ENCODE data around the gene MED15.

Gene MED15

GRCh38 chr22:20569059-20570058, 61.9 kb downstream of the MED15 start:
- Histone ChIP-seq H3K4me3 (replicated peaks; ENCODE audit: low read depth, low read length) (no peak overlapping the region), H3K36me3 (ENCODE audit: control insufficient read depth, insufficient read depth, low read length) (peaks cover 62% of the 10 kb centered on the region), H3K27me3 (replicated peaks; ENCODE audit: control insufficient read depth, insufficient read depth, low read length) (no peaks in the 10 kb centered on the region)
- no peak for TF ChIP-seq CTCF (IDR thresholded peaks at IDR 0.05; ENCODE audit: insufficient read depth, low read length, poor library complexity, severe bottlenecking)
- peak; percentile 63 for DNase-seq (ENCODE audit: extremely low read depth, insufficient read length)

GRCh38 chr22:20571078-20571503, 63.7 kb downstream of the MED15 start:
- H3K27me3 ChIP-seq (replicated peaks; ENCODE audit: control insufficient read depth, insufficient read depth, low read length) = no peaks in the 10 kb centered on the region
- no peak for DNase-seq (ENCODE audit: extremely low read depth, insufficient read length)
- TF ChIP-seq CTCF (IDR thresholded peaks at IDR 0.05; ENCODE audit: insufficient read depth, low read length, poor library complexity, severe bottlenecking) = no peak
- H3K36me3 ChIP-seq (ENCODE audit: control insufficient read depth, insufficient read depth, low read length) = peaks cover 60% of the 10 kb centered on the region
- no peak overlapping the region for H3K4me3 ChIP-seq (replicated peaks; ENCODE audit: low read depth, low read length)

GRCh38 chr22:20571531-20572007, 64.2 kb downstream of the MED15 start:
- Histone ChIP-seq H3K27me3 (replicated peaks; ENCODE audit: control insufficient read depth, insufficient read depth, low read length) (no peaks in the 10 kb centered on the region), H3K36me3 (ENCODE audit: control insufficient read depth, insufficient read depth, low read length) (peaks cover 59% of the 10 kb centered on the region), H3K4me3 (replicated peaks; ENCODE audit: low read depth, low read length) (no peak overlapping the region)
- TF ChIP-seq CTCF (IDR thresholded peaks at IDR 0.05; ENCODE audit: insufficient read depth, low read length, poor library complexity, severe bottlenecking) = peak; percentile 90
- DNase-seq (ENCODE audit: extremely low read depth, insufficient read length) = no peak

GRCh38 chr22:20572132-20572802, 64.9 kb downstream of the MED15 start:
- no peak overlapping the region for H3K4me3 ChIP-seq (replicated peaks; ENCODE audit: low read depth, low read length)
- no peaks in the 10 kb centered on the region for H3K27me3 ChIP-seq (replicated peaks; ENCODE audit: control insufficient read depth, insufficient read depth, low read length)
- peaks cover 56% of the 10 kb centered on the region for H3K36me3 ChIP-seq (ENCODE audit: control insufficient read depth, insufficient read depth, low read length)
- no peak for TF ChIP-seq CTCF (IDR thresholded peaks at IDR 0.05; ENCODE audit: insufficient read depth, low read length, poor library complexity, severe bottlenecking)
- no peak for DNase-seq (ENCODE audit: extremely low read depth, insufficient read length)

GRCh38 chr22:20573176-20573832, 65.9 kb downstream of the MED15 start:
- TF ChIP-seq CTCF (IDR thresholded peaks at IDR 0.05; ENCODE audit: insufficient read depth, low read length, poor library complexity, severe bottlenecking) = no peak

More at GRCh38 chr22:20573176-20573832, 65.9 kb downstream of the MED15 start:
- Histone ChIP-seq H3K36me3 (ENCODE audit: control insufficient read depth, insufficient read depth, low read length) (peaks cover 54% of the 10 kb centered on the region), H3K27me3 (replicated peaks; ENCODE audit: control insufficient read depth, insufficient read depth, low read length) (no peaks in the 10 kb centered on the region), H3K4me3 (replicated peaks; ENCODE audit: low read depth, low read length) (no peak overlapping the region)
- no peak for DNase-seq (ENCODE audit: extremely low read depth, insufficient read length)
